ENCODE data around the gene IDUA.

GRCh38 chr4:1022051-1022738 is 35.4 kb downstream of the IDUA start:
- TF ChIP-seq CTCF (IDR thresholded peaks at IDR 0.05): no peak
- TF ChIP-seq EZH2 (IDR thresholded peaks at IDR 0.05; ENCODE audit: borderline replicate concordance, insufficient read depth, low read depth, low read length, poor library complexity, severe bottlenecking): no peak

Measured in B cell (primary cell).